WTC11 (cell line): ENCODE data around the gene PREB. TPM values are rescaled to one million over a fixed set of nuclear protein-coding genes. Genes with fewer than 3 reads are reported as not detected.

Experiments
- ATAC-seq: fragments of 200-7000 bp; cut with Tn5 transposase; 2 replicates; pipeline ENCODE4 v1.10.0; 2021; ENCODE audit warnings: mild to moderate bottlenecking, moderate library complexity
- CTCF ChIA-PET: fragments of 300-600 bp; sonication (Branson Sonifier 250); formaldehyde crosslinking; loops from one replicate; lab custom pipeline; 2021; ENCODE audit warnings: antibody characterized with exemption; lab: Charles Lee
- POLR2A ChIA-PET: fragments of 350-600 bp; sonication (Branson Sonifier 250); formaldehyde crosslinking; loops from one replicate; lab custom pipeline; 2021; ENCODE audit warnings: antibody characterized with exemption; lab: Charles Lee
- DNase-seq: peaks from one replicate; pipeline ENCODE4 v3.0.0; 2021; ENCODE audit warnings: low spot score
- H3K27ac Mint-ChIP-seq: 2 replicates; pipeline ENCODE4 v1.8.0; 2021; ENCODE audit warnings: mixed read lengths
- H3K27me3 Mint-ChIP-seq: 2 replicates; pipeline ENCODE4 v1.8.0; 2021; ENCODE audit warnings: low read depth, mild to moderate bottlenecking, moderate library complexity, mixed read lengths
- H3K36me3 Mint-ChIP-seq: 2 replicates; pipeline ENCODE4 v1.8.0; 2021; ENCODE audit warnings: mixed read lengths
- H3K4me1 Mint-ChIP-seq: 2 replicates; pipeline ENCODE4 v1.8.0; 2022; ENCODE audit warnings: mixed read lengths
- H3K4me3 Mint-ChIP-seq: 2 replicates; pipeline ENCODE4 v1.8.0; 2021; ENCODE audit warnings: mild to moderate bottlenecking, moderate library complexity, mixed read lengths
- H3K9me3 Mint-ChIP-seq: 2 replicates; pipeline ENCODE4 v1.8.0; 2021; ENCODE audit warnings: mixed read lengths
- CREB1 ChIP-seq: sonication (generic); formaldehyde crosslinking; IDR thresholded peaks from 2 replicates; pipeline ENCODE4 v1.8.0; 2023; ENCODE audit warnings: mild to moderate bottlenecking, missing genetic modification reagents
- CTCF ChIP-seq: fragments of 200-600 bp; IDR thresholded peaks from 2 replicates; pipeline ENCODE4 v1.8.0; 2022; ENCODE audit warnings: antibody characterized with exemption
- EMX1 ChIP-seq: fragments of 250-450 bp; sonication (Bioruptor Pico); IDR thresholded peaks from 2 replicates; pipeline ENCODE4 v1.8.0; 2021; ENCODE audit warnings: mild to moderate bottlenecking
- ESRRA ChIP-seq: sonication (generic); formaldehyde crosslinking; IDR thresholded peaks from 2 replicates; pipeline ENCODE4 v1.8.1; 2022; ENCODE audit warnings: mild to moderate bottlenecking, missing genetic modification reagents, borderline replicate concordance
- GTF2I ChIP-seq: fragments of 250-450 bp; sonication (Bioruptor Pico); conservative IDR thresholded peaks from 2 replicates; pipeline ENCODE4 v1.4.0; 2021; ENCODE audit warnings: mild to moderate bottlenecking
- IRF2 ChIP-seq: sonication (generic); formaldehyde crosslinking; IDR thresholded peaks from 2 replicates; pipeline ENCODE4 v1.8.0; 2022; ENCODE audit warnings: low read depth, missing genetic modification reagents, borderline replicate concordance
- OVOL2 ChIP-seq: fragments of 250-450 bp; sonication (Bioruptor Pico); IDR thresholded peaks from 2 replicates; pipeline ENCODE4 v1.9.0; 2021; ENCODE audit warnings: mild to moderate bottlenecking, borderline replicate concordance
- RORB ChIP-seq: fragments of 250-450 bp; sonication (Bioruptor Pico); IDR thresholded peaks from 2 replicates; pipeline ENCODE4 v1.9.0; 2021; ENCODE audit warnings: mild to moderate bottlenecking
- SMAD3 ChIP-seq: sonication (generic); formaldehyde crosslinking; IDR thresholded peaks from 2 replicates; pipeline ENCODE4 v1.8.0; 2022; ENCODE audit warnings: missing genetic modification reagents, mild to moderate bottlenecking, borderline replicate concordance
- TEAD1 ChIP-seq: sonication (generic); formaldehyde crosslinking; IDR thresholded peaks from 2 replicates; pipeline ENCODE4 v1.8.0; 2022; ENCODE audit warnings: mild to moderate bottlenecking, missing genetic modification reagents
- USF2 ChIP-seq: sonication (generic); formaldehyde crosslinking; IDR thresholded peaks from 2 replicates; pipeline ENCODE4 v1.8.1; 2023; ENCODE audit warnings: mild to moderate bottlenecking, missing genetic modification reagents, moderate library complexity
- ZNF263 ChIP-seq: sonication (generic); formaldehyde crosslinking; IDR thresholded peaks from 2 replicates; pipeline ENCODE4 v1.8.1; 2022; ENCODE audit warnings: low read depth, mild to moderate bottlenecking, moderate library complexity, missing genetic modification reagents
- ZNF396 ChIP-seq: fragments of 250-450 bp; sonication (Bioruptor Pico); IDR thresholded peaks from 2 replicates; pipeline ENCODE4 v1.8.0; 2021; ENCODE audit warnings: mild to moderate bottlenecking, moderate library complexity, borderline replicate concordance
- ZNF423 ChIP-seq: fragments of 250-450 bp; sonication (Bioruptor Pico); IDR thresholded peaks from 2 replicates; pipeline ENCODE4 v2.1.2; 2022; ENCODE audit warnings: mild to moderate bottlenecking, moderate library complexity
- ZSCAN18 ChIP-seq: fragments of 250-450 bp; sonication (Bioruptor Pico); IDR thresholded peaks from 2 replicates; pipeline ENCODE4 v2.1.2; 2022; ENCODE audit warnings: mild to moderate bottlenecking, moderate library complexity
- total RNA-seq: library from RNA; stranded (reverse); gene quantifications from 3 replicates; pipeline ENCODE4 v1.2.3, GENCODE V29; 2021
- TF ChIP-seq, protein P1 (sequence below): sonication (generic); formaldehyde crosslinking; conservative IDR thresholded peaks from 2 replicates; pipeline ENCODE4 v1.8.1; 2022; ENCODE audit warnings: mild to moderate bottlenecking, missing genetic modification reagents
- TF ChIP-seq, protein P2 (sequence below): fragments of 250-450 bp; sonication (Bioruptor Pico); IDR thresholded peaks from 2 replicates; pipeline ENCODE4 v1.8.0; 2021; ENCODE audit warnings: mild to moderate bottlenecking
- TF ChIP-seq, protein P3 (sequence below): sonication (generic); formaldehyde crosslinking; IDR thresholded peaks from 2 replicates; pipeline ENCODE4 v1.8.0; 2022; ENCODE audit warnings: mild to moderate bottlenecking, missing genetic modification reagents

PREB gene
- total RNA-seq, 1 experiment from 2014 or later, result 69.2 TPM

GRCh38 chr2:27154488-27154887 is 20.1 kb upstream of the PREB start:
- H3K9me3 Mint-ChIP-seq, result no peaks in the 10 kb centered on the region
- H3K36me3 Mint-ChIP-seq, result no peaks in the 10 kb centered on the region
- ChIA-PET POLR2A (interaction anchor here (1.1 kb wide), 1 partner anchor 21 kb away, joined by 3 read pairs; no protein-coding TSS in a partner anchor), CTCF (interaction anchor here (0.6 to 6.6 kb wide), 3 partner anchors 15 to 88 kb away, joined by 5 to 43 read pairs (median 6); no protein-coding TSS in a partner anchor)
- ATAC-seq, result no peak
- H3K4me3 Mint-ChIP-seq, result no peak overlapping the region
- H3K4me1 Mint-ChIP-seq, result peaks cover 3% of the 10 kb centered on the region
- no peak overlapping the region for H3K27ac Mint-ChIP-seq
- H3K27me3 Mint-ChIP-seq, result no peaks in the 10 kb centered on the region
- no peak for TF ChIP-seq ZNF263 (CRISPR knock-in tag)
- TF ChIP-seq, protein P1, sequence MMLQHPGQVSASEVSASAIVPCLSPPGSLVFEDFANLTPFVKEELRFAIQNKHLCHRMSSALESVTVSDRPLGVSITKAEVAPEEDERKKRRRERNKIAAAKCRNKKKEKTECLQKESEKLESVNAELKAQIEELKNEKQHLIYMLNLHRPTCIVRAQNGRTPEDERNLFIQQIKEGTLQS (CRISPR knock-in tag), result no peak
- no peak for TF ChIP-seq CTCF
- TF ChIP-seq SMAD3 (CRISPR knock-in tag), result no peak
- no peak for TF ChIP-seq ZNF423 (CRISPR knock-in tag)
- TF ChIP-seq, protein P2, sequence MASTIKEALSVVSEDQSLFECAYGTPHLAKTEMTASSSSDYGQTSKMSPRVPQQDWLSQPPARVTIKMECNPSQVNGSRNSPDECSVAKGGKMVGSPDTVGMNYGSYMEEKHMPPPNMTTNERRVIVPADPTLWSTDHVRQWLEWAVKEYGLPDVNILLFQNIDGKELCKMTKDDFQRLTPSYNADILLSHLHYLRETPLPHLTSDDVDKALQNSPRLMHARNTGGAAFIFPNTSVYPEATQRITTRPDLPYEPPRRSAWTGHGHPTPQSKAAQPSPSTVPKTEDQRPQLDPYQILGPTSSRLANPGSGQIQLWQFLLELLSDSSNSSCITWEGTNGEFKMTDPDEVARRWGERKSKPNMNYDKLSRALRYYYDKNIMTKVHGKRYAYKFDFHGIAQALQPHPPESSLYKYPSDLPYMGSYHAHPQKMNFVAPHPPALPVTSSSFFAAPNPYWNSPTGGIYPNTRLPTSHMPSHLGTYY (CRISPR knock-in tag), result no peak
- TF ChIP-seq IRF2 (CRISPR knock-in tag), result no peak
- no peak for TF ChIP-seq EMX1 (CRISPR knock-in tag)
- no peak for TF ChIP-seq ZSCAN18
- no peak for TF ChIP-seq OVOL2 (CRISPR knock-in tag)
- no peak for TF ChIP-seq USF2 (CRISPR knock-in tag)
- TF ChIP-seq ZNF396 (CRISPR knock-in tag), result no peak
- no peak for TF ChIP-seq ESRRA
- no peak for TF ChIP-seq TEAD1 (CRISPR knock-in tag)
- no peak for TF ChIP-seq RORB (CRISPR knock-in tag)
- TF ChIP-seq CREB1, result no peak
- DNase-seq, result no peak

- Mint-ChIP-seq H3K27me3 (no peaks in the 10 kb centered on the region), H3K4me1 (no peaks in the 10 kb centered on the region), H3K9me3 (no peaks in the 10 kb centered on the region), H3K36me3 (no peaks in the 10 kb centered on the region), H3K4me3 (no peak overlapping the region), H3K27ac (no peak overlapping the region)
- POLR2A ChIA-PET, result interaction anchor here (0.6 kb wide), 1 partner anchor 26 kb away, joined by 3 read pairs; no protein-coding TSS in a partner anchor
- TF ChIP-seq, protein P3, sequence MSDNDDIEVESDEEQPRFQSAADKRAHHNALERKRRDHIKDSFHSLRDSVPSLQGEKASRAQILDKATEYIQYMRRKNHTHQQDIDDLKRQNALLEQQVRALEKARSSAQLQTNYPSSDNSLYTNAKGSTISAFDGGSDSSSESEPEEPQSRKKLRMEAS (CRISPR knock-in tag), result no peak
- TF ChIP-seq RORB (CRISPR knock-in tag) (no peak), GTF2I (CRISPR knock-in tag) (no peak)
- no peak for ATAC-seq
- no peak for DNase-seq
- CTCF ChIA-PET, result interaction anchor here (1.0 to 3.2 kb wide), 5 partner anchors 12 to 38 kb away, joined by 3 to 22 read pairs (median 15); partner anchors contain the start of gene PREB
These were observed 18.5 kb upstream of the PREB start for GRCh38 chr2:27152796-27153464.
